LHCN-M2 (cell line): ENCODE data around the gene PLCH1. TPM values are rescaled to one million over a fixed set of nuclear protein-coding genes. Genes with fewer than 3 reads are reported as not detected.

Experiments
- DNase-seq: peaks from one replicate; pipeline ENCODE4 v3.0.0-alpha.2; 2012; ENCODE audit warnings: low read depth
- total RNA-seq: library from RNA; depleted of rRNA; stranded (reverse); fragments of >200 nt; gene quantifications from 2 replicates; pipeline ENCODE4 v1.2.3, GENCODE V29; 2014

The PLCH1 gene
- total RNA-seq, 1 experiment from 2014 or later, result not detected

DNA sequence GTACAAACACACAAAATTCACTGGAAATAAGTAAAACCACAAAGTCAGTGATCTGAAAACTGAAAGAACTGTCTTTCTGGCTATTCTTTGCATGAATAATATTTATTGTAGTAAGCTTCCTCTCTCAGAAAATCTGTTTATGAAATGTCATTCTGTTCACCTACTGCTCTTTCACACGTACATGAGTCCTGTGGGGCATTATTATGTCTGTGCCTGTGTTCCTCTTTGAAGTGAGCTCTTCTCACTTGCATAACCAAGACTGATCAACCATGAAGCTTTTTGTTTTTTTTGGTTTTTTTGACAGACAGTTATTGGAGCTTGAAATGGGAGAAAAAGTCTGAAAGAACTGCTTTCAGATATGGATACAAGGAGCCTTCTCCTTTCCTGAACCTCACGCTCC, 195.8 kb downstream of the PLCH1 start:
- DNase-seq, result no peak

DNA sequence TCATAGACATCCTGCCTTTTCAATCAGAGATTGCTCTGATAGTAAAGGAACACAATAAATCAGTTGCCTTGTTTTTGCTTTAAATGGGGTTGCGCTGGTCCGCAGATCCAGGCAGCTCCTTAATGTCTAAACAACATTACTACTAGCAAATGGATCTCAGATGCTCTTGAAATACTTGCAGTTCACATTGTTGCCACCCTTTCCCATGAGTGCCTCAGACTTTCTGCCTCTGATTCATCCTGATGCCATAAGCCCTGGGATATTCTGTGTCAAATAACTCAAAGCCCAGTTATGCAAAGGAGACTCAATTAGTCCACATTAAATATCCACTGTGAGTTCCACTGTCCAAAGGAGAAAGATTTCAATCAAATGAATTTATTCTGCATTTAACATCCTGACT, 196.7 kb downstream of the PLCH1 start:
- no peak for DNase-seq

DNA sequence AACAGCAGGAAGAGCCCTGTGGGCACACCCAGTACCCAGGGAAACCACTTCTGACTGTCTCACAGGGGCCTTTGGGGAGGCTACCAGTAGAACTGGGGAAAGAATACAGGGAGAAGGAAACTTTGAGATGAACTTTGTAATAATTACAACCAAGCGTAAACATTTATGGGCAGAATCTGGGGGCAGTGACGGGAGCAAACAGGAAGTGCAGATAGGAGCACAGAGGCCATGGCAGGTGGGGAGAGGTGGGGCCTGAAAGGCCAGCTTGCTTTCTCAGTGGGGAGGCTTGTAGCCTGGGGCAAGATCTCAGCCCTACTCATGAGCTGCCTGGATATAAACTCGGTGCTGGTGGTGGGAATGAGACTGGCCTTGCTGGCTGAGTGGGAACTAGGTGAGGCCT, 209.8 kb downstream of the PLCH1 start:
- no peak for DNase-seq

DNA sequence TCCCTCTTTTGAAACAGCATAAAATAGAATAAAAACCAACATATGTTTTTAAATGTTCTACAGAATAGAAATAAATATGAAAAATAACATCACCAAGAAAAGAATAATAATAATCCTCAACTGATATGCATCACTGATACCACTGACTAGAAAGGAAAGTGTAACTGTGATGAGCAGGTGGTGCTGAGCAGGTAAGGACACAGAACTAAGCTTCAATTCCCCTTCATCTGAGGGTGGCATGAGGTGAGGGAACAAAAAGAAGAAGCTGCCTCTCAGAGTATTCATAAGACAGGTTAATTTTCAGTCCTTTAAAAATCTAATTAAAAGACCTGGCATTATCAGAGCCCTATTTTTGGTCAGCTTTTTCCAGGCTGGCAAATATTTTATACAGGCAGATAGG, 216.3 kb downstream of the PLCH1 start:
- DNase-seq, result no peak

DNA sequence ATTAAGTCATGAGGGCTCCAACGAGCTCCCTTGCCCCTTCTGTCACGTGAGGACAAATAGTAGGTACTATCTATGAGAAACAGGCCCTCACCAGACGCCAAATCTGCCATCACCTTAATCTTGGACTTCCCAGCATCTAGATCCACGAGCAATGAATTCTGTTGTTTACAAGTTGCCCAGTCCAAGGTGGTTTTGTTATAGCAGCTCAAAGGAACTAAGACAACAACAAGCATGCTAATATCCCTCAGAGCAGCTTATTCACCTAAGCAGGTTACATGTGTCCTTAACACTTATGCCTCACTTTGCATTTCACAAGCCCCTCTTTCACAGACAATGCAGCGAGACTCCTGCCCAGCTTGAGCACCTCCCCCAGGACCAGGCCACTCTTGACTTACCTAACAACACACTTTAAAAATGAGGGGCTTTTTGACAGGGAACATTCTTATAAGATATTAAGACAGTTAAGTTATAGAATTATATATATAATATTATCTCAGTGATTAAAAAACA, 219.5 kb downstream of the PLCH1 start:
- no peak for DNase-seq

DNA sequence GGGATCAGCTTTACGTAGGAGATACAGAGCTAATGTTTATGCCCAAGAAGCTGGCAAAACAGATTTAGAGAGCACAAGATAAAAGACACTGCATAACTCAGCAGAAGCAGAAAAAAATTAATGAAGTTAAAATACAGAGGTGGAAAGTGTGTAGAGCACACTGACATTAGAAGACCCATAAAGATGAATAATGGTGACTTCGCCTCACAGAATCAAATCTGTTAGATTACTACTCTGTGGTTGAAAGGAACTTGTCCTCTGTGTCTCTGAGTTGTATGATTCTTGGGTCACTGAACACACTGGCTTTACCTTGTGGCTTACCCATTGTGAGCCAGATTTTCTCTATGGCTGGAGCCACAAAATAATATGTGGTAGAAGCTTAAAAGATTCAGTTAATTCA, 224.4 kb downstream of the PLCH1 start:
- no peak for DNase-seq

DNA sequence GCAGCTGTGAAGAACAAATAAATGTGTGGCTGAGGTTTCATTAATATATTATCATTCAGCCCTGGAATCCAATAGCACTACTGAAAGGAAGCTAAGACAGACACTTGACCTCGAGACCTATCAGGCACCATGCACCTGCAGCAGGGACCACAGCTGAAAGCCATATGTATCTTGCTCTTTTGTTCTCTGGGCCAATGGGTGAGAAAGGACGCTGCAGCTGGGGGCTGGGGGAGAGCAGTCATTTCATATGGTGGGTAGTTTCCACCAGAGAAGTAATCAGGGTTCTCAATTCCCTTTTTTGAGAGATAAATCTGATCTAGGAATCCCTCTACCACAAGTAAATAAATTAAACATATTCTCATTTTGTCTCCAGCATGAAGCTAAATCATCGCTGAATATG, 225.8 kb downstream of the PLCH1 start:
- DNase-seq, result no peak

DNA sequence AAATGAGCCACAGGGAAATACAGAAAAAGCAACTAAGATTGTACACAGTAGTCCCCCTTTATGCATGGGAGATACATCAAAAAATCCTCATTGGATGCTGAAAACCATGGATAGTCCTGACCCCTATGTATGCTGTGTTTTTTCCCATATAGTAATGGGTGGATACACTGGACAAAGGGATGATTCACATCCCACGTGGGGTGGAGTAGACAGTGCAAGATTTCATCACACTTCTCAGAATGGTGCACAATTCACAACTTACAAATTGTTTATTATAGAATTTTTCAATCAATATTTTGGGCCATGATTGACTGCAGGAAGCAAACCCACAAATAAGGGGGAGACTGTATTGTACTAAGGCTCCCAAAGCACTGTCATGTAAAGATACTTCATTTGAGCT, 227.0 kb downstream of the PLCH1 start:
- DNase-seq, result no peak

DNA sequence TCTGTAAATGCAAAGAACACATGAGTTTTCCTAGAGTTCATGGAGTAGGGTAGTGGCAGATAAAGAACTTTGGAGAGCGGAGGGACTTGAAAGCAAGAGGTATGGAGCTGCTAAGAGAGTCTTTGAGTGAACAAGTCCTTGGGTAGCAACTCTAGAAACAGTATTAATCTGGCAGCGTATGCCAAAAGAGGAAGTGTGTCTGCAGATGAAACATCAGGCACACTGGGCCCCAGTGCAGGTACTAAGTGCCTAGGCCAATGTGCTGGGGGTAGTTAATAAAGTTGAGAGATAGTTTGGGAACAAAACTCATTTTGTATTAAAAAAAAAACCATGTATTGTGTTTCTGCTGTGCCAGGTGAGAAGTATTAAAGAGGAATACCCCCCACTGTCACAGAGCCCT, 228.4 kb downstream of the PLCH1 start:
- no peak for DNase-seq

DNA sequence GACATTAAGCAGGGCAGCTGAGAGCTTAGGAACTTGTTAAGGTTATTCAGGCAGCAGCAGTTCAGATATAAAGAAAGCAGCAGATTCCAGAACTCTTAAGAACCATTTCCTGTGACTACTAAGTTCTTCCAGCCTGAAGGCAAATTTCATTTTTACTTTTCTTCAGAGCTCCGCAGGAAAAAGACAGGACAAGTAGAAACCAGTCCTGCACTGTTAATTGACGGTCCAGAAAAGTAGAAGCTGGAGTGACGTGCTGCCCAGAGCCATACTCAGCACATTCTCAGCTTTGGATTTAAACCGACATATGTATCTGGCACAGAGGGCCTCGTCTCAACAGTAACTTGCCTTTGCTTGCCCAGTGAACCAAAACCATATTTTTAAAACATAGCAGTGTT, 232.0 kb downstream of the PLCH1 start:
- DNase-seq, result no peak

DNA sequence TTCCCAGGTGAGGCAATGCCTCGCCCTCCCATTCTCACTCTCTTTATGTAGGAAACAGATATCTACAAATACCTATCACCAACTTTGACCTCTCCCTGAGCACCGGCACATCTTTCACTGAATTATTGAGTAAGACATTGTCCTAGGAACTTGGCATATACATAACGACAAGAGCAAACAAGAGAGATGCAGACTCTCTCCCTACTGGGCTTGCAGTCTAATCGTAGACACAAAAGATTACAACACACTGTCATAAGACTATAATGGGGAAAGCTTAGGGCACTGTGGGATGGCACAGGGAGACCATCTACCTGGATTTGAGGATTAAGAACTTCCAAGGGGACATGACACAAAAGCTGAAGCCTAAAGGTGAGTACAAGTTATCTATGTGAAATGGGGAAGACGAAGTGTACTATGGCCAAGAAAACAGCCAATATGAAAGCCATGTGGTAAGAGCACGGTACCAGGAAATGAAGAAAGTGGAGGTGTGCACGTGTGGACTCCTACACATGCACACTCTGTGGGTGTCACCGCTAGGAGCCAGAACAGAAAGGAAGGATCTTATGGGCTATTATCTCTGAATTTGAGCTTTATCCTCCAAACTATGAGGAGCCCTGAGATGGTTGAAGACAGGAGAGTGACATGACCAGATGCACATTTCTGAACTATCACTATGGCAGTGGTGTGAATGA, 232.6 kb downstream of the PLCH1 start:
- DNase-seq, result no peak

DNA sequence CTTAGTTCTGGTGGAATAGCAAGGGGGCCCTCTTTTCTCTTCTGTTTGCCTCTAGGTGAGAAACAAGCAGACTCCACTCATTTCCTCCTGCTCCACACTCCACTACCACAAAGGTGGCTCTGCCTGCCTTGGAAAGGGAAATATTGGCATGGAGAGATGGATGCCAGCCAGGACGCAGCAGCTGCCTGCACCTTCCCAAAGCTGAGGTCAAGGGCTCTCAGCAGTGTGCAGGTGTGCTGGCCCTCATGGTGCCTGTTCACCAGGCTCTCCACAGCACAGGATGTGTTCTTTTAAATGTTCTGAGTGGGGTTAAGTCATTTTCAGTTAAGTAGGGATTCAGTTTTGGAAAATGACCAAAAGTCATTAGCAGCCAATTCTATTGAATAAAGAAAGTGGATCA, 240.2 kb downstream of the PLCH1 start:
- DNase-seq, result no peak

DNA sequence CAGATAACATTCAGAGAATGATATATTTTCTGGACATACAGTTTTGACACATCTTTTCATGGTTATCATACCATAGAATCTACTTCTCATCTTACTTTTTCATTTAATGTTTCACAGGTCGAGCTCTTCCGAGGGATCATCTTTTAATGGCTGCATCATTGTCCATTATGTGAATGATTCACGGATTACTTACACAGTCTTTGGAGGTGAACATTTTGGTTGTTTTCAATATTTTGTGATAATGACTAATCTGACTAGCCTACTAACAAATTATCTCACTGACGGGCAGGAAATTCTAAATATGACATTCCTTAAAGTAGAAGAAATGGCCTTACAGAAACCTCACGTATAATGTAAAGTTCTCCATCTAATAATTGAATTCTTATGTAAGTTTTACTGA, 242.2 kb downstream of the PLCH1 start:
- no peak for DNase-seq

DNA sequence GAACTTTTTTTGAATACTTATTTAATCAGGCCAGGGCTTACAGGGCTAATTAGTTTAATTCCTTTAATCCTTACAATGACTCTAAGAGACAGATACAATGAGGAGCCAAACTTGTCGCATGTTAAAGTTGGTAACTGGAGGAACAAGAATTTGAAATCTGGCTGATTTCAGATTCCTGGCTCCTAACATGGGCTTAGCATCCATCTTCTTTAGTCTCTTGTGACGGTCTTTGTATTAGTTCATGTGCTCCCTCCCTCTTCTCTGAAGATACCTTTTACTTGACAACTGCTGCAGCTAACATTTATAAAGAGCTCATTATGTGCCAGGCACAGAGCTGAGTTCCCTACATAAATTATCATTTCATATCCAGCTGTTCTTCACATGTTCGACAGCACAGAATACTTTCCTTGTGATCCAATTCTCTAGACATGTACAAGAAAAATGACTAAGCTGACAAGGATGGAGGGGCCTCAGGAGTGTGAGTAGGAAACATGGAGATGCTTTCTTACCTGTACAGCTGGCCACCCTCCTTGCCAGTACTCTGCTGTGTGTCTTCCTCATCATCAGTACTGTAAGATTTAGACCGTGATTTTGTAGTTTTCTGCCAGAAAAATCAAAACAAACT, 244.6 kb downstream of the PLCH1 start:
- DNase-seq, result no peak

DNA sequence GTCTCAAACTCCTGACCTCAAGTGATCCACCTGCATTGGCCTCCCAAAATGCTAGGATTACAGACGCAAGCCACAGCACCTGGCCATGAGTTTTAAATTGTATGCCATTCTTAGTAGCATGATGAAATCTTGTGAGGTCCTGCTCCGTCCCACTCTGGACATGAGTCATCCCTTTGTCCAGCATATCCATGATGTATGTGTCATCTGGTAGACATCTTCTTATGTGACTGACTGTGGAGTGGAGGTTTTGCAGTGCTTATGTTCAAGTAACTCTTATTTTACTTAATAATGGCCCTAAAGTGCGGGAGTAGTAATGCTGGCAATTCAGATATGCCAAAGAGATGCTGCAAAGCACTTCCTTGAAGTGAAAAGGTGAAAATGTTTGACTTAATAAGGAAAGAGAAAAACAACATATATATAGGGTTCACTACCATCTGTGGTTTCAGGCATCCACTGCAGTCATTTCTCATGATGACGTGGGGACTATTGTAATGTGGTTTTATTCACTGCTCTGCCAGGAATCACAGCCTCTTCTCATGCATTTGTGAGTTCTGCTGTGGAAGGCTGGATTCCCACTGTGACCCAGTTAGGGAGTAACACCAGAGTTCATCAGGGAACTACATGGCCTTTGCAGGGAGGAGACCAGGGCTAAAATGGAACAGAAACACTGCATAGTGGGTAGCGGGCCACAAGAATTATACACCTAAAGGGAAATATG, 246.8 kb downstream of the PLCH1 start:
- peak; percentile 78 for DNase-seq

DNA sequence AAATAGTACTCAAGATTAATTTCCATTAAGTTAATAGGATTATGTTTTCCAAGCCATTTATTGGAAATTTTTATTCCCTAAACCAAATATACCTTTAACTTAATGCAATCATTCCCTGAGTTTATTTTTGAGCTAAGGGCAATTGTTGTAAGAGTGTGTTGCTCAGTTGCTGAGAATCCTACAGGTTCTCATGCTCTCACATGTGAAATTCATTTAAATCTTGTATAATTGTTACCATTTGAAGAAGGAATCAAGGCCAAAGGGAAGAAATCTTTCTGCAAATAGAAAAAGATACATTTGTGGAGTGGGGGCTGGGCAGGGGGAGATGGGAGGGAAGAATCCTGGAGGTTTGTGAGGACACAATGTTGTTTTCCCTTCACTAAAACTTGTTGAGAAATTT, 248.7 kb downstream of the PLCH1 start:
- no peak for DNase-seq

DNA sequence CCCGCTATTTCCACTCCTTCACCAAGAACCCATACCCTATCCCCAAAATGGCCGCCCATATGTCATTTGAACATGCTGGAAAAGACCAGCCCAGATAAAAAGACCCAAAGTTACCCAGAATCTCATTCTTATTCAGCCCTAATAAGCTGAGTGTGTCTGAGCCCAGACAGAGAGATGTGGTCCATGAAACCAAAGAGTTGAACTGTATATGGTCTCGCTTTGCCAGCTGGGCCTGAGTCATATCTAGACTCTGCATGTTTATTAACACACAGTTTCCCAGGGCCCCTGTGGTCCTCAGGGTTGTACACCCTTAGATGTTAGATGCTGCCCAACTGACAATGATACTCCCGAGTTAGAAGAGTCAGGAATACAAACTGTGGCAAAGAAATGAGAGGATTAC, 249.5 kb downstream of the PLCH1 start:
- DNase-seq, result no peak

DNA sequence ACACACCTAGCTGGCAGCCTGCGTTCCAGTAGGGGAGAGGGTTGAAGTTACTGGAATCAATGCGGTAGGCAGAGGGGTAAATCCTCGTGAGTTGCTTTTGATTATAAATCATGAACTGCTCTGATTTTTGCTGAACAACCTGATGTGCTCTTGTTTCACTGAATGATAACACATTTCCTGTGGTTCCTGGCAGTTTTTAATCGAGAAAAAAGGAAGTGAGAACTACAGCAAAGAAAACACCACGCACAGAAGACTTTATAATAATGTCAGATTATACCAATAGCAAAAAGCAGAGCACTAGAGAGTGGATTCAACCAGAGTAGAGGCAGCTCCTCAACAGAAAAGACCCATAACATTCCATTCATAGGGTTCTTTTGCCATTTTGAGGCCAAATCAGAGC, 250.5 kb downstream of the PLCH1 start:
- DNase-seq, result no peak

DNA sequence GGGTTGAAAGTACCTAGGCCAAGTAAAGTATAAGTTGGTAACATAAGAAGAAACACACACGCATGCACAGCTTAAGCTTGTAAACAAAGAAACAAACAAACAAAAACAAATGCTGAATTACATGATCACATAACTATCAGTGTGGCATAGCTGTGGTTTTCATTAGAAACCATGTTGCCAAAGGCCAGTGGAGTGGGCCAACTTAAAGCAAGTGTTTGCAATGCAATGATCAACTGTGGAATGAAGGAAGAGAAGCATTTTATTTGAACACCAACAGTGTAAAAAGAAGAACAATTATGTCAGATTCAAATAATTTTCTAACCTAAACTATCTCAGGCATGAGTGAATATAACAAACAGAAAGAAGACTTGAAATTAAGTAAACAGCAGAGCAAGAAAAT, 252.0 kb downstream of the PLCH1 start:
- no peak for DNase-seq

DNA sequence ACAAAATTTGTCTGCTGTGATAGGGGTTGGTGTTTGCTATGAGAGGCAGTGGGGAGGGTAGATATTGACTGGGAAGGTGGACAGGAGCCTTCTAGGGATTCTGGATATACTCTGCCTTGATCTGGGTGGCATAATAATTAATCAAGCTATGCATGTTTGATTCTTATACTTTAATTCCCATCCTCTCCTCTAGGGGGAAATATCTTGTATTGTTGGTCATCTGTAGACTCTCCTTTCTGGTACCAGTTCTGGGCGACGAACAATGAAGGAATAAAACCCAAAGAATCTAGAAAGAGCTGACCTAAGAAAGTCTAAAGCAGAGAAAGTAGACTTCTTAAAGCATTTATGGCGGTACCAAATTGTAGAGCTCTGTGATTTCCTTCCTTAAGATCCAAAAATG, 253.2 kb downstream of the PLCH1 start:
- DNase-seq, result no peak

DNA sequence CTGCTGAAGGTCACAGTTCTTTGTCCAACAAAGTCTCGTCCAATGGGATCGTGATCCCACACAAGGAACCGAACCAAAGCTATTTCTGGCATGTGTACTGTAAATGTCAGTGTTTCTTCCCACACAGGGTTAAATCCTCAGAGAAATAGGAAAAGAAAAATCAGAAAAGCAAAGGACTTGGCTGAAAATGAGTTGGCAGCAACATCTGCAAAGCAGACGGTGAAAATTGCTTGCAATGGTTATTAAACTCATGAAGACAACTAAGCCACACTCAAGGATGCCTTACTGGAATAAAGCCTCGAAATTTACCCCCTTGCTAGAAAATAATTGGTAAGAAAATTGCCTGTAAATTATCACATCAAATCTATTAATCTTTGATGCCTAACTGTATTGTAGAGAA, 256.2 kb downstream of the PLCH1 start:
- DNase-seq, result no peak

DNA sequence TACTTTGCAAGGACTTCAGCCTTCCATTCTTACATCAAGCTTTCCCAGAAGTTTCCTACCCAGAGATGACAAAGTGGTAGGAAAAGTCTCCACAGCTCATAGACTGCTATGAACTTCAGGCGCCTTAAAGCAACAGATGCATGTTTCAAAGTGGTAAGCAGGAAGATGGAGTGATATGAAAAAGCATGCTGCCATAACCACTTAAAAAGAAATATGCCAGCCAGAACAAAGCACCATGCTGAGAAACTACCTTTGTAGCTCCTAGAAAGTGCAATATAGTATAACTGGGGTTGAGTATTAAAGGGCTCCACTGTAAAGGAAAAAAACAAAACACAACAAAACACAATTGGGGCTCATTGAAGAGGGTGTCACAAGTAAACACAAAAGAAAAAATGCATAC, 259.0 kb downstream of the PLCH1 start:
- DNase-seq, result no peak

DNA sequence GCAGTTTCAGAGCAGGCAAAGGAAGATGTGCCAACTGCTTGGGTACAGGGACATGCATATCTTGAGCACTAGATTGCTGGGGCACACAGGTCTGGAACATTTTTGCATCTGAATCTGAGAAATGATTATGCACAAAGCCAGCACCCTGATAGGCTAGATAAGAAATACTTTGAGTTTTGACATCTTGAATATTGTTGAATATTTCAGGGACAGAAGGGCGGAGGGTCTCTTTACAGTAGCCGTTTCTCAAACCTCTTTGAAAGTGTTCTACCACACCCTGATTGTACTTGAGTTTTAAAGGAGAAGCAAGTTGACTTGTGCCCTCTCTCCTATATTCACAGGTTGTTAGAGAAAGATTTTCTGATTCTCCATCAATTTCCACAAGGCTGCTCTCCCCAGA, 263.3 kb downstream of the PLCH1 start:
- no peak for DNase-seq
